Stimulated activated CD8-positive, alpha-beta memory T cell treated with anti-CD3 and anti-CD28 coated beads, Interleukin-4, amount 100 ng/mL, for 4 hours (primary cell): ENCODE results near the gene COL3A1.

ENCODE experiments used
- DNase-seq, 2 donors: peaks; one replicate each; pipeline ENCODE4 v3.0.0-alpha.2; 2020; ENCODE audit warnings: low read depth in 2 of 2, low spot score in 1 of 2

The COL3A1 gene

DNA sequence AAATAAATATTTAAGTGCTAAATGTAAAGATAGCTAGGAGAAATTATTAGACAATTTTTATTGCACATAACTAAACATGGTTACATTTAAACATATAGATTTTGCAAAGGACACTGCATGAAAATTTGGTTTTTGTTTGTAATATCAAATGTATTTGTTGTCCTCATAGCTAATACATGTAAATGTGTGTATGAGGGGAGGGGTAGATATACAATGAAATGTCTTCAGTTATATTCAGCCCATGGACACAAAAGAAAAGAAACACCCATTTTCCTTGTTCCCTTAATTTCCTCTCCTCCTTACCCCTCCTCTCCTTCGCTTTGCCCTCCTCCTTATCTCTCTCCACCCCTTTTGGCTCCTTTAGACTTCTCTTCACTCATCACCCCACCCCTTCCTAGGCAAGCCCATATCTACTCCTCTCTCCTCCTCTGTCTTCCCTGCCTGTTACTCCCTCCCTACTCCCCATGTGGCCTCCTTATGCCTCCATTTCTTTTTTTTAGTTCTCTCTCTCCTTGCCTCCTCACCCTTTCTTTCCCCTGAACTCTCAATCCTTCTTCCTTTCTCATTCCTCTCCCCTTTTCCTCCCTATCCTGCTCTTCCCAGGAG lies 1.4 kb downstream of the COL3A1 start:
- no peak for DNase-seq

DNA sequence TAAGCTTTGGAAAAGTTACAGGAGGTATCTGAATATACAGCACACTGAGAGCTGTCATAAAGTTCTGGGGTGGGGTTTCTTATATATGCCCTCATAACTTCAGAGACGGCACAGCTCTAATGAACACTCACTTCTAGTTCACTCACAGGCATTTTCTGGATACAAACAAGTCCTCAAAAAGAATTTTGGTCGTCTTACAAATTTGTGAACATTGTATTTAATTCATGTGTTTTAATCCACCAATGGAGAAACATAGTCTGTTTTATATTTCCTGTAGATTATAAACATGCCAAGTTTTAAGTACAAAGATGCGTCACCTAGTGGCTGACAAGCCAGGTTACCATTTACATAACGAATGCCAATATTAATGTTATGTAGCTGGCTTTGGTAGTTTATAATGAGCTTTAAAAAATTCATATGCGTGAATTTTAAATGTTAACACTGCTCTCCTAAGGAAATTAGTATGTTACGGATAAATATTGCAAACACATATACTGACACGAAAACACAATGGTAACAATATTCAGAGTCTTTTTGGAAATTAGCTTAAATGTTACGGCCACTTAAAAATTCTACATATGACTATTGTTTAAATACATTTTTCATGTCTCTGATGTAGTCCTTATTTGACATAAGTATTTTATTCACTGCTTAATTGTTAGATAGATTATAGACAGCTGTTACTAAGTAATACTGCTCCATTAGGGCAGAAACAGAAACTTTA lies 2.5 kb downstream of the COL3A1 start:
- no peak for DNase-seq

GRCh38 chr2:188977317-188977716 lies 3.1 kb downstream of the COL3A1 start:
- DNase-seq: no peak

- DNase-seq: no peak
Measured at GRCh38 chr2:188978291-188979081, 4.3 kb downstream of the COL3A1 start.

DNA sequence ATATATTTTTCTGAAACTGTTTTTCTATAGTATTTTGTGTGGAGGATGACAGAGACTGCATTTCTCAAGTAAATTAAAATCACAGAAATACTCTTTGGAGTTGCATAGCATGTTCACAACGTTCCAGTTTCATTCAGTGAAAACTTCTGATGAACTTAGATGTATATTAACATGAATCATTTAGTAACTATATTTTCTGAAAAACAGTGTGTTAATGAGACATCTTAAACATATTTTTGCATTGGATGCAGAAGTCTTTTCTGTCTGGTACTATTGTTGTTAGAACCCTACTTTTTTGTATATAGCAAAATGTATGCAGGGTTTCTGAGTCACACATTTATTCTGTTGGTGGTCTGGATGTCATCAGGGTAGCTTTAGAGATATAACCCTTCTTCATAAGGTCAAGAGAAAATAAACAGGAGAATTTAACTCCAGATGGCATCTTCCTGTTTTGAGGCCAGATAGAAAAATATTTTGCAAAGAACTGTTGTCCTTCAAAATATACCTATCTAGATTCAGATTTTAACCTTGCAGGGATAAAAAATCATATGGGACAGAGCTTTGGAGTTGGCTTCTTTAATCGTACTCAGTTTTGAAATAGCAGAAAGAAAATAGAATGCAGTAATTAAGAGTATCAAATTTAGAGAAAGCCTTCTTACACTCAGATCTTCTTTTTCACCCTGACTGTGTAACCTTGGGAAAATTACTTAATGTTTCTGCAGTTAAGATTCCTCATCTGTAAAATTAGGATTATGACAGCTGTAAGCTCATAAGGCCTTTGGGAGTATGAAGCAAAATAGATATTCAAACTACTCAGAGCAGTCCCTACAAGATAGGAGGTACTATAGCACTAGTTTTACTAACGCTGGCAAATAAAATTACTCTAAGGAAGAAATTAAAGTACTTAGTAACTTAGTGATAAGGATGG lies 5.3 kb downstream of the COL3A1 start:
- DNase-seq: no peak

- no peak for DNase-seq
Measured at GRCh38 chr2:188983427-188984064, 9.4 kb downstream of the COL3A1 start.

DNA sequence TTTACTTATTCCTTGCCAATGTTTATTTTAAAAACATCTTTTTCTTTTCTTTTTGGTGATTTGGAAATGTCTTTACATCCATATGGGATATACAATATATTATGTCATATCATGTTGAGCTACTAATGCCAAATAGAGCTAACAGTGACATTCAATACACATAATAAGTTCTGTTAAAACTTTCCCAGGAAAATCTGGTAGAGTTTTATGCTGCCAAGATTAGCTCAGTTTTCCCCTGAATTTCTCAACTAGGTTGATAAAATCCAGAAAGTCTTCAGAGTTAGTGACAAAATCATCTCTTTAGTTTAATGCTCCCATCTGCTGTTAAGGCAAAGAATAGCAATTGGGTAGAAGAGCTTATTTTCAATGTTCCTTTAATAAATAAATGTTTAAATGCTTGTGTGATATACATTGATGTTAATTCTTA lies 9.9 kb downstream of the COL3A1 start:
- DNase-seq: no peak

DNA sequence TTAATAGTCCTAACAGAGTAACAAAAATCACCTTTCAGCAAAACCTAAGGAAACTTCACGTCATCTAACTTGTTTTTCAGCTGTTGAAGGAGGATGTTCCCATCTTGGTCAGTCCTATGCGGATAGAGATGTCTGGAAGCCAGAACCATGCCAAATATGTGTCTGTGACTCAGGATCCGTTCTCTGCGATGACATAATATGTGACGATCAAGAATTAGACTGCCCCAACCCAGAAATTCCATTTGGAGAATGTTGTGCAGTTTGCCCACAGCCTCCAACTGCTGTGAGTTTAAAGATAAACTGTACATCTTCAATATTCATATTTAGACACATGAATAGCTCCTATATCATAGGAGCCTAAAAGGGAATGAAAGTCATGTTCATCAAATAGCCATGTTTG lies 10.5 kb downstream of the COL3A1 start:
- no peak for DNase-seq

DNA sequence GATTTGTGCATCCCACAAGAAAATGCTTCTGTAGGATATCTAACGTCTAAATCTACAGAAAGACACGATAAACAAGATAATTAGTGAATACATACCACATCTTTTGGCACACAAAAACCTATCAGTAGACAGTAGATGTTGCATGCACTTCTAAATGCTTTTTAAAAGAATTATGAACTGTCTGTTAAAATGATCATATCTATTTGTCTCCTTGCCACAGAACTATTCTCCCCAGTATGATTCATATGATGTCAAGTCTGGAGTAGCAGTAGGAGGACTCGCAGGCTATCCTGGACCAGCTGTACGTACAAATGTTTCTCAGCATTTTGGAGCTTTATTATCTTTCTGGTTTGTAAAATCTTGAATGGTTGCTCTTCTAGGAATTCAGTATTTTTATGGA lies 12.7 kb downstream of the COL3A1 start:
- DNase-seq: no peak

DNA sequence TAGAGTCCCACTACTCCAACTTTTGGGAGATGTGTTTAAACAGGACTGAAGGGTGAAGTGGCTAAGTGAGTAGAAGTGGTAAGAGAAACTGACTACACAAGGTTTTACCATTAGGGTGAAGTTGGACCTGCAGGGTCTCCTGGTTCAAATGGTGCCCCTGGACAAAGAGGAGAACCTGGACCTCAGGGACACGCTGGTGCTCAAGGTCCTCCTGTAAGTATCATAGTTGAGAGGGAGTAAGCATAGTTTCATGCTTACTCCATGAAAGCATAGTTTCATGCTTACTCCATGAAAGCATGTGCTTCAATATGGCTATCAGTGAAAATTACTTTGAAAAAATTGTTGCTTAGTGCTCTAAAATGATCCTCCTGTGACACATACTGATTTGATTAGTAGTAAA lies 19.1 kb downstream of the COL3A1 start:
- DNase-seq: no peak

DNA sequence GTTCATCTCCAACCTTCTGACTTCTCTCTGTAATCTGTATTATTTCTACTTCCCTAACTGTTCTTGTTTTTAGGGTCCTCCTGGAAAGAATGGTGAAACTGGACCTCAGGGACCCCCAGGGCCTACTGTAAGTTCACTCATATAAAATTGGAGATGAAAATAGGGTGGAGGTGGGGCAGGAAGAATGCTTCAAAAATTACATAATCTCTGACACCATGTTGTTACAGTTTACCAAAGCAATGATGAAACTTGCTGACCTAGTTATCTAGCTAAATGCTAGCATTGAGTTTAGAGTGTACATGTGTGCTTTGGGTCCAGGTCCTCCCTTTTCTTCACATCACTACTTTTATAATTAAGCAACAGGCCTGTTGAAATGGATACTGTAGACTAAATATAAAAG lies 23.1 kb downstream of the COL3A1 start:
- no peak for DNase-seq

DNA sequence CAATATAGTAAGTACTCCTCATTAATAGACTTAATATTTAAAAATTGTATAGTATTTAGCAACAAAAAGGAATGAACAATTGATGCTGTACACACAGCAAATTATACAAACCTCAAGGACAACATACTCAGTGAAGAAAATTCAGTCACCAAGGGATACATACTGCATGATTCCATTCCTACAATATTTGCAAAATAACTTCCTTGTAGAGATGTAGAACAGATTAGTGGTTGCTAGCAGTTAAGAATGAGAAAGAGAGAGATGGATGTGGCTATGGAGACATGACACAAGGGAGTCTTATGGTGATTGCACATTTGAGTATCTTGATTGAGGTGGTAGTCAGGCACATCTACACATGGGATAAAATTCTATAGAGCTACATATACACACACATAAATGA lies 26.0 kb downstream of the COL3A1 start:
- DNase-seq: no peak

GRCh38 chr2:189002079-189002478 lies 27.9 kb downstream of the COL3A1 start:
- DNase-seq: no peak

DNA sequence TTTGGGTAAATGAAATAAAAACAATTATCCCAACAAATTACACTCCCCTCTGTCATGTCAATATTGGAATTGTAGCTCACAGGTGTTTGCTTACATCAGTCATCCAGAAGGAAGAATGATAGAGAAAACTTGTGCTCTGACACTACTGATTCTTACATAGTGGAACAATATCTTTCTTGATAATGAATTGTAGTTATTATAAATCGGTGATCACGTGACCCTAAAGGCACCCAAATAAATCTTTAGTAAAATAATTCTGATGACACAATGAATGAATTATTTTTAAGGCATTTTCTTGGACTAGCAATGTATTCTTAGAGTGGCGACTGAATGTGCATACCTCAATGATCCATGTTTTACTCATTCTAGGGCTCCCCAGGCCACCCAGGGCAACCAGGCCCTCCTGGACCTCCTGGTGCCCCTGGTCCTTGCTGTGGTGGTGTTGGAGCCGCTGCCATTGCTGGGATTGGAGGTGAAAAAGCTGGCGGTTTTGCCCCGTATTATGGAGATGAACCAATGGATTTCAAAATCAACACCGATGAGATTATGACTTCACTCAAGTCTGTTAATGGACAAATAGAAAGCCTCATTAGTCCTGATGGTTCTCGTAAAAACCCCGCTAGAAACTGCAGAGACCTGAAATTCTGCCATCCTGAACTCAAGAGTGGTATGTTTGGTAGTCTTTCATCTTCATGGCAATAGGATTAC lies 34.5 kb downstream of the COL3A1 start:
- no peak for DNase-seq

GRCh38 chr2:189010536-189010935 lies 36.4 kb downstream of the COL3A1 start:
- DNase-seq: no peak

DNA sequence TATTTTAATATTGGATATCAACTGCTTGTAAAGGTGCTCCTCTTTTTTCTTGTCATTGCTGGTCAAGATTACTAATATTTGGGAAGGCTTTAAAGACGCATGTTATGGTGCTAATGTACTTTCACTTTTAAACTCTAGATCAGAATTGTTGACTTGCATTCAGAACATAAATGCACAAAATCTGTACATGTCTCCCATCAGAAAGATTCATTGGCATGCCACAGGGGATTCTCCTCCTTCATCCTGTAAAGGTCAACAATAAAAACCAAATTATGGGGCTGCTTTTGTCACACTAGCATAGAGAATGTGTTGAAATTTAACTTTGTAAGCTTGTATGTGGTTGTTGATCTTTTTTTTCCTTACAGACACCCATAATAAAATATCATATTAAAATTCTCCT lies 38.2 kb downstream of the COL3A1 start:
- DNase-seq: no peak

DNA sequence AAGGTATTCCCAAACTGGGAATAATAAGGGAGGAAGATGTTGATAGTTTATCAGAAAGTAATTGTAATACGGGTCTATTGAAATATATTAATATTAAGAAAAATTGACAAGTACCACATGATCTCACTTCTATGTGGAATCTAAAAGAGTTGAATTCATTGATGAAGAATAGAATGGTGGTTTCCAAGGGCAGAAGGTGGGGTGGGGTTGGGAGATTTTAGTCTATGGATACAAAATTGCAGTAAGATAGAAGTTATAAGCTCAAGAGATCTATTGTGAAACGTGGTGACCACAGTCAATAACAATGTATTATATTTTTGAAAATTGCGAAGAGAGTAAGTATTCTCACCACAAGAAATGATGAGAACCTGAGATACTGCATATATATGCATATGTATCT lies 38.9 kb downstream of the COL3A1 start:
- DNase-seq: no peak

- DNase-seq: no peak
Measured at GRCh38 chr2:189013671-189014448, 39.7 kb downstream of the COL3A1 start.

- DNase-seq: no peak
Measured at GRCh38 chr2:189014449-189015138, 40.4 kb downstream of the COL3A1 start.
